HL-60 (cell line): ENCODE measurements around the gene BAZ2B.

Source experiments
- POLR2AphosphoS5 ChIP-seq: IDR thresholded peaks from 2 replicates; pipeline ENCODE4 v1.6.1; 2012; ENCODE audit warnings: low read depth
- TF ChIP-seq, protein P1 (sequence below): IDR thresholded peaks from one replicate; pipeline ENCODE4 v1.5.1; 2011; ENCODE audit warnings: low read length, control low read depth, inconsistent platforms; ENCODE audit not compliant: insufficient read depth
- TF ChIP-seq, protein P2 (sequence below): IDR thresholded peaks from 2 replicates; pipeline ENCODE4 v1.6.1; 2012; ENCODE audit warnings: low read depth; ENCODE audit not compliant: insufficient replicate concordance

DNA sequence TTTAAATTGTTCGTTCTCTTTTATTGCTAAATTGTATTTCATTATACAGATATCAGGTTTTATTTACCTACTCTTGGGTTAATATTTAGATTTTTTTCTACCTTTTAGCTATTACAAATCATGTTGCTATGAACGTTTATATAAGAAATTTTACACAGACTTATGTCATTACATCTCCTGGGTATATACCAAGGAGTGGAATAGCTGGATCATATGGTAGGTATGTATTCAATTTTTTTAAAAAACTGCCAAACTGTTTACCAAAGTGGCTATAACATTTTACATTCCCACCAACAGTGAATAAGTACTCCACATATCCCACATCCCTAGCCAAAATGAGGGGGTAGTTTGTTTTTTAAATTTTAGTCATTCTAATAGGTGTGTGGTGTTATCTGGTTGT is 32.3 kb upstream of the BAZ2B start:
- TF ChIP-seq, protein P1, sequence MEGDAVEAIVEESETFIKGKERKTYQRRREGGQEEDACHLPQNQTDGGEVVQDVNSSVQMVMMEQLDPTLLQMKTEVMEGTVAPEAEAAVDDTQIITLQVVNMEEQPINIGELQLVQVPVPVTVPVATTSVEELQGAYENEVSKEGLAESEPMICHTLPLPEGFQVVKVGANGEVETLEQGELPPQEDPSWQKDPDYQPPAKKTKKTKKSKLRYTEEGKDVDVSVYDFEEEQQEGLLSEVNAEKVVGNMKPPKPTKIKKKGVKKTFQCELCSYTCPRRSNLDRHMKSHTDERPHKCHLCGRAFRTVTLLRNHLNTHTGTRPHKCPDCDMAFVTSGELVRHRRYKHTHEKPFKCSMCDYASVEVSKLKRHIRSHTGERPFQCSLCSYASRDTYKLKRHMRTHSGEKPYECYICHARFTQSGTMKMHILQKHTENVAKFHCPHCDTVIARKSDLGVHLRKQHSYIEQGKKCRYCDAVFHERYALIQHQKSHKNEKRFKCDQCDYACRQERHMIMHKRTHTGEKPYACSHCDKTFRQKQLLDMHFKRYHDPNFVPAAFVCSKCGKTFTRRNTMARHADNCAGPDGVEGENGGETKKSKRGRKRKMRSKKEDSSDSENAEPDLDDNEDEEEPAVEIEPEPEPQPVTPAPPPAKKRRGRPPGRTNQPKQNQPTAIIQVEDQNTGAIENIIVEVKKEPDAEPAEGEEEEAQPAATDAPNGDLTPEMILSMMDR, result no peak
- TF ChIP-seq, protein P2, sequence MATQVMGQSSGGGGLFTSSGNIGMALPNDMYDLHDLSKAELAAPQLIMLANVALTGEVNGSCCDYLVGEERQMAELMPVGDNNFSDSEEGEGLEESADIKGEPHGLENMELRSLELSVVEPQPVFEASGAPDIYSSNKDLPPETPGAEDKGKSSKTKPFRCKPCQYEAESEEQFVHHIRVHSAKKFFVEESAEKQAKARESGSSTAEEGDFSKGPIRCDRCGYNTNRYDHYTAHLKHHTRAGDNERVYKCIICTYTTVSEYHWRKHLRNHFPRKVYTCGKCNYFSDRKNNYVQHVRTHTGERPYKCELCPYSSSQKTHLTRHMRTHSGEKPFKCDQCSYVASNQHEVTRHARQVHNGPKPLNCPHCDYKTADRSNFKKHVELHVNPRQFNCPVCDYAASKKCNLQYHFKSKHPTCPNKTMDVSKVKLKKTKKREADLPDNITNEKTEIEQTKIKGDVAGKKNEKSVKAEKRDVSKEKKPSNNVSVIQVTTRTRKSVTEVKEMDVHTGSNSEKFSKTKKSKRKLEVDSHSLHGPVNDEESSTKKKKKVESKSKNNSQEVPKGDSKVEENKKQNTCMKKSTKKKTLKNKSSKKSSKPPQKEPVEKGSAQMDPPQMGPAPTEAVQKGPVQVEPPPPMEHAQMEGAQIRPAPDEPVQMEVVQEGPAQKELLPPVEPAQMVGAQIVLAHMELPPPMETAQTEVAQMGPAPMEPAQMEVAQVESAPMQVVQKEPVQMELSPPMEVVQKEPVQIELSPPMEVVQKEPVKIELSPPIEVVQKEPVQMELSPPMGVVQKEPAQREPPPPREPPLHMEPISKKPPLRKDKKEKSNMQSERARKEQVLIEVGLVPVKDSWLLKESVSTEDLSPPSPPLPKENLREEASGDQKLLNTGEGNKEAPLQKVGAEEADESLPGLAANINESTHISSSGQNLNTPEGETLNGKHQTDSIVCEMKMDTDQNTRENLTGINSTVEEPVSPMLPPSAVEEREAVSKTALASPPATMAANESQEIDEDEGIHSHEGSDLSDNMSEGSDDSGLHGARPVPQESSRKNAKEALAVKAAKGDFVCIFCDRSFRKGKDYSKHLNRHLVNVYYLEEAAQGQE, result no peak
- TF ChIP-seq POLR2AphosphoS5, result no peak
